CD4-positive, alpha-beta T cell treated with Interleukin-4 for 1 hour (primary cell): ENCODE results near the gene RIMBP3B.
"Not testable (repeated sequence)": the region's sequence is repeated elsewhere in the genome, so short reads cannot be mapped to it uniquely, and the experiment has no call there.

Experiments used
- DNase-seq, 2 donors: peaks; one replicate each; pipeline ENCODE4 v3.0.0-alpha.2; 2020 to 2022

The RIMBP3B gene, protein sequence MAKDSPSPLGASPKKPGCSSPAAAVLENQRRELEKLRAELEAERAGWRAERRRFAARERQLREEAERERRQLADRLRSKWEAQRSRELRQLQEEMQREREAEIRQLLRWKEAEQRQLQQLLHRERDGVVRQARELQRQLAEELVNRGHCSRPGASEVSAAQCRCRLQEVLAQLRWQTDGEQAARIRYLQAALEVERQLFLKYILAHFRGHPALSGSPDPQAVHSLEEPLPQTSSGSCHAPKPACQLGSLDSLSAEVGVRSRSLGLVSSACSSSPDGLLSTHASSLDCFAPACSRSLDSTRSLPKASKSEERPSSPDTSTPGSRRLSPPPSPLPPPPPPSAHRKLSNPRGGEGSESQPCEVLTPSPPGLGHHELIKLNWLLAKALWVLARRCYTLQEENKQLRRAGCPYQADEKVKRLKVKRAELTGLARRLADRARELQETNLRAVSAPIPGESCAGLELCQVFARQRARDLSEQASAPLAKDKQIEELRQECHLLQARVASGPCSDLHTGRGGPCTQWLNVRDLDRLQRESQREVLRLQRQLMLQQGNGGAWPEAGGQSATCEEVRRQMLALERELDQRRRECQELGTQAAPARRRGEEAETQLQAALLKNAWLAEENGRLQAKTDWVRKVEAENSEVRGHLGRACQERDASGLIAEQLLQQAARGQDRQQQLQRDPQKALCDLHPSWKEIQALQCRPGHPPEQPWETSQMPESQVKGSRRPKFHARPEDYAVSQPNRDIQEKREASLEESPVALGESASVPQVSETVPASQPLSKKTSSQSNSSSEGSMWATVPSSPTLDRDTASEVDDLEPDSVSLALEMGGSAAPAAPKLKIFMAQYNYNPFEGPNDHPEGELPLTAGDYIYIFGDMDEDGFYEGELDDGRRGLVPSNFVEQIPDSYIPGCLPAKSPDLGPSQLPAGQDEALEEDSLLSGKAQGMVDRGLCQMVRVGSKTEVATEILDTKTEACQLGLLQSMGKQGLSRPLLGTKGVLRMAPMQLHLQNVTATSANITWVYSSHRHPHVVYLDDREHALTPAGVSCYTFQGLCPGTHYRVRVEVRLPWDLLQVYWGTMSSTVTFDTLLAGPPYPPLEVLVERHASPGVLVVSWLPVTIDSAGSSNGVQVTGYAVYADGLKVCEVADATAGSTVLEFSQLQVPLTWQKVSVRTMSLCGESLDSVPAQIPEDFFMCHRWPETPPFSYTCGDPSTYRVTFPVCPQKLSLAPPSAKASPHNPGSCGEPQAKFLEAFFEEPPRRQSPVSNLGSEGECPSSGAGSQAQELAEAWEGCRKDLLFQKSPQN (N-terminal part only)

DNA sequence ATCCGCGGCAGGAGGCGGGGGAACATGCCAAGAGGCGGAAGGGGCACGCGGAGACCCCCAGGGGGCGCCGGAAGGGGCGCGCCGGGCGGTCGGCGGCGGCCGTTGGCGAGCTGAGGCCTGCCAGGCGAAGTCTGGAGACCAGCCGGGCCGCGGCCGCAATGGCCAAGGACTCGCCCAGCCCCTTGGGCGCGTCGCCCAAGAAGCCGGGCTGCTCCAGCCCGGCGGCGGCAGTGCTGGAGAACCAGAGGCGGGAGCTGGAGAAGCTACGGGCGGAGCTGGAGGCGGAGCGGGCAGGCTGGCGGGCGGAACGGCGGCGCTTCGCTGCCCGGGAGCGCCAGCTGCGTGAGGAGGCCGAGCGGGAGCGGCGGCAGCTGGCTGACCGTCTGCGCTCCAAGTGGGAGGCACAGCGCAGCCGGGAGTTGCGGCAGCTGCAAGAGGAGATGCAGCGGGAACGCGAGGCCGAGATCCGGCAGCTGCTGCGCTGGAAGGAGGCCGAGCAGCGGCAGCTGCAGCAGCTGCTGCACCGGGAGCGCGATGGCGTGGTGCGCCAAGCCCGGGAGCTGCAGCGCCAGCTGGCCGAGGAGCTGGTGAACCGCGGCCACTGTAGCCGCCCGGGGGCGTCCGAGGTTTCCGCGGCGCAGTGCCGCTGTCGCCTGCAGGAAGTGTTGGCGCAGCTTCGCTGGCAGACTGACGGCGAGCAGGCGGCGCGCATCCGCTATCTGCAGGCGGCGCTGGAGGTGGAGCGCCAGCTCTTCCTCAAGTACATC is at the start of gene RIMBP3B:
TSS of gene RIMBP3B (plus strand) at position 51 of the 767 bp plus-strand sequence. CDS start at position 159, 108 bp downstream.
- not testable (repeated sequence) for DNase-seq

DNA sequence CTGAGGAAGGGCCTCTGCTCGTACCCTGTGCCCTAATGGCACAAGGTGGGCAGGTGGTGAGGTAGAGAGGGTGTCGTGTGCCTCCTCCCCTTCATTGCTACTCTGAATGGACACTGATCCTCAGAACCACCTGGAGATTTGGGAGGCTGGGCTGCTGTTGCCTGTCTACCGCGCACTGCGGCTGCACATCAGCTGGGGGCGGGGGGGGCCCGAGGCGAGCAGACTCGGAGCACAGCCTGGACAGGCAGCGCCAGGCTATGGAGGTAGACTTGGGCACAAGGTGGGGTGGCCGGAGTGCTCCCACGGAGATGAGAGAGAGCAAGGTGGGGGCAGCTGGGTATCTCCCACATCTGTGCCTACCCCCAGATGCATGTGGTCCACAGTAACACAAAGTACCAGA is 26.0 kb upstream of the RIMBP3B start:
- not testable (repeated sequence) for DNase-seq

DNA sequence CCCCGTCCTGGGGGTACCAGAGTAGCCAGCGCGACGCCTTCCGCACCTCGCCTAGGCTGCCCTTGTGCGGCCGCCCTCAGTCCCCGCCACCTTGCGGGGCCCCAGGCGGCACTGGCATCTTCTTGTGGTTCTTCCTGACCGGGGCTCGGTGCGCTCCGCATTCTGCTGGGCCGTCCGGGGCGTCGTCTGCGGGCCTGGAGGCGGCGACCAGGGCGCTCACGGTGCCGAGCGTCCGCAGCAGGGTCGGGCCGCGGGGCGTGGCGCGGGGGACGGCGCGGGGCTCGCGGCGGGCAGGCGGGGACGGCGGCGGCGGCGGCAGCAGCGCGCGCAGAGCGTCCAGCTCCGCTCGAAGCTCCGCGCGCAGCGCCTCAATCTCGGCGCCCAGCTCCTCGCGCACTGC is 23.0 kb upstream of the RIMBP3B start:
- DNase-seq = not testable (repeated sequence)

DNA sequence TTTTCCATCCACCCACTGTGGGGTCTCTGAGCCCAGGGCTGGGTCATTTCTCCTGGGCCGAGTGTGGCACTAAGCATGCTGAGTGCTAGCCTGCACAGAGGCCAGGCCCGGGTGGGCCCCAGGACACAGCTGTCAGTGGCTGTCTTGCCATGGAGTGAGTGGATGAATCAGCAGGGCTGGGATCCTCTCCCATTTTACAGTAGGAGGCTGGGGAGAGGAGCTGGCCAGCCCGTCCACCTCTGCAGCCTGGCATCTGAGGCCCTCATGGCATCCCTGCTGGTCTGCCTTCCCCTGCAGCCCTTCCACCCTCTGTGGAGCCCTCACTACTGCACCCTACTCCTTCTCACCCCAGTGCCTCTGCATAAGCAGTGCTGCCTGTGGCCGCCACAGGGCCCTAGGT is 21.1 kb upstream of the RIMBP3B start:
- not testable (repeated sequence) for DNase-seq

DNA sequence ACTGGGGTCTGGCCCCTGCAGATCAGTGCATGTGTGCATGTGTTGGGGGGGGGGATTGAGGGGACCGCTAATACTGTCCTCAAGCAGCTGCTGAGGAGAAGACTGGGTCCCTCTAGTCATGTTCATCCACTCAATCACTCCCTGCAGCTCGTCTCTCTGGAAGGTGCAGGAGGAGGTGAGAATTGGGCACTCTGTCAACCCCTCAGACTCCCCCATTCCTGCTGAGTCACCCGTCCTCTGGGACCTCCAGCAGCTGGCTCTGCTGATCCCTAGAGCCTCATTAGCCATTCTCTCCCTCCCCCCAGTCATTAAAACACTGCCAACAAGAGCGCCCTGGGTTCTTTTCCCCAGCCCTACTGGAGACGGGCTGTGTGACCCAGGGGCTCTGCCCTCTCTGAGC is 20.5 kb upstream of the RIMBP3B start:
- DNase-seq = not testable (repeated sequence)

DNA sequence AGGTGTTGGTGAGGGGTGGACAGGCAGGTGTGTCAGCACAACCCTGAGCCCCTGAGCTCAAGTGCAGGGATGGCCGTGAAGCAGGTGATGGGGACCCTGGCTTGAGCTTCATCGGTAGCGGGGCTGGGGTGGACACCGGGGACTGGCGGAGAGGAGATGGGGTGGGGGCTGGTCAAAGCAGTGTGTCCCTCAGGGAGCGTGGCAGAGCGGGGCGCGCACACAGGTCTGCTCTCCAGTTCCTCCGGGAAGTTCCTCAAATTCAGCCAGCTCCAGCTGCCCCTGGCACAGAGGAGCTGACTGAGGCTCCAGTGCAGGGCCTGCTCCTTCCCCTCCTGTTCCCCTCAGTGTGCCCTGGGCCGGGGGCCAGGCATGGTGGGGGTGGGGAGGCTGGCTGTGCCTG is 19.7 kb upstream of the RIMBP3B start:
- DNase-seq = not testable (repeated sequence)

DNA sequence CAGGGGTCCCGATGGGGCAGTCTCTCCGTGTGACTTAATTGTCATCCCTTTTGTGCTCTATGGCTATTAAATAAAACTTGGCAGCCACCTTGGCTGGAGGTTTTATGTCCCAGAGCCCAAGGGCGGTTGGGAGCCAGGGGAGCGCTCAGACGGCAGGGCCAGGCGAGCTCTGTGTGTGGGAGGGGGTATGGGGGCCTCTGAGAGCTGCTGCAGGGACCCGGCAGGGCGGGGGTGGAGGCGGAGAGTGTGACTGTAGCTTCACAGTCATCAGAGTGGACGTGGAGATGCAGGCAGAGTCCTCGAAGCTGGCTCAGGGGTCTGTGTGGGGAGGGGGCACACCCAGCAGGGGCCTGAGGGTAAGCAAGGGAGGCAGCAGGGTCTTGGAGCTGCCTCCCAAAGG is 19.2 kb upstream of the RIMBP3B start:
- not testable (repeated sequence) for DNase-seq

DNA sequence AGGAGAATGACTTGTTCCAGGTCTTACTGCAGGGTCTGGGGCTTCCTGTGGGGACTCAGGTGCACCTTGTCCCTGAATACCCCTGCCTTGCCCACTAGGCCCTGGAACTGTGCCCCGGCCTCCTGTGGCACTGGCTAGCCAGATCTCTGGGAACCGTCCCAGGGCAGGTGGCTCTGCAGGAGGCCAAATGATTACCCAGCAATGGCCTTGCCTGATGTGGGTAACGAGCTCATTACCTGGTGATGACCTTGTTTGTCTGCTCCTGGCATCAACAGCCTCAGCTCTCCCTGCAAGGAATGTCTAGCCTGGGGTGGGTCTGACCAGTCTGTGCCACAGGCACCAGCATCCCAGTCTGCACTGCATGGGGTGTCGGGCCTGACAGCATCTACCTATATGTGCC is 18.2 kb upstream of the RIMBP3B start:
- not testable (repeated sequence) for DNase-seq

DNA sequence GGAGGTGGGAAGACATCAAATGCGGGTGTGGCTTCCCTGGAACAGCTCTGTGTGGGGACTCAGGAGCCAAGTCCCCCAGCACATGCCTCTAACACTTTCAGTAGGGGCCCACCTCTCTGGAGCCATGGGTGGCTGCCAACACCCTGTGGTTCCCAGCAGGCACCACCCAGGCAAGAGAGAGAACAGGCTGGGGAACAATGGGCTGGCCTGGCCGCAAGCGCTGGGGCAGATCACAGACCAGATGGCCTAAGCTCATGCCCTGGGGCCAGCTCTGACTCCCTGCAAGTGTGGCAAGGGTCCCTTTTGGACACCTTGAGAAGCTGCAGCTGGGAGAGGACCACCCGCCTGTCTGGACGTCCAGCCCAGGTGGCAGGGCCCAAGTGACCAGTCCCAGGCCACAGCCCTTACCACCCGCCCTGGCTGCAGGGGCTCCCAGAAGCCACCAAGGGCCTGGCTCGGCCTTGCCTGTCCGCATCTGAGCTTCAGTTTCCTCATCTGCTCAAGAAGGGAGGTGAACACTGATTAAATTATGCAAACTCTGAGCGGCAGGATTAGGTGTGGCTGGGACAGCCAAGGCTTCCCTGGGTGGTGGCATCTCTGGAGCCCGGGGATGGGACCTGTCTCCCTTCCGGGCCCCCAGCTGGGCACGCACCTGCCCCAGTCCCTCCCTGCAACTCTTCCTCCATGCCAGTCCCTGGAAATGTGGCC is 14.8 kb upstream of the RIMBP3B start:
- not testable (repeated sequence) for DNase-seq

DNA sequence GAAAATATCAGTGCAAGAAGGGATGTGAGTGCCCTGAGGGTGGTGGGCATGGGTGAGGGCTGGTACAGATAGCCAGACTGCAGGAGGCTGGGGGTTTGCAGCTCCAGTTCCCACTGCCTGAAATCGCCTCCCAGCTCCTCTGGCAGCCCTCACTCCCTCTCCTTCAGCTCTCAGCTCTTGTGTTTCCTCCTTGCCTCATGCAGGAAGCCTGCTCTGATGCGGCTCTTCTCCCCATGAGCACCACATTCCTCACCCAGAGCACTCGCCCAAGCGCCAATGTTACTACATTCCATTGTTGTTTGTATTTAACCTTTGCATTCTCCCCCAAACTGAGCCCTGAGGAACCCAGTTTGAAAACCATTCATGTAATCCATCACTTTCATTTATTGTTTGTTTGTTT is 7.7 kb upstream of the RIMBP3B start:
- not testable (repeated sequence) for DNase-seq

DNA sequence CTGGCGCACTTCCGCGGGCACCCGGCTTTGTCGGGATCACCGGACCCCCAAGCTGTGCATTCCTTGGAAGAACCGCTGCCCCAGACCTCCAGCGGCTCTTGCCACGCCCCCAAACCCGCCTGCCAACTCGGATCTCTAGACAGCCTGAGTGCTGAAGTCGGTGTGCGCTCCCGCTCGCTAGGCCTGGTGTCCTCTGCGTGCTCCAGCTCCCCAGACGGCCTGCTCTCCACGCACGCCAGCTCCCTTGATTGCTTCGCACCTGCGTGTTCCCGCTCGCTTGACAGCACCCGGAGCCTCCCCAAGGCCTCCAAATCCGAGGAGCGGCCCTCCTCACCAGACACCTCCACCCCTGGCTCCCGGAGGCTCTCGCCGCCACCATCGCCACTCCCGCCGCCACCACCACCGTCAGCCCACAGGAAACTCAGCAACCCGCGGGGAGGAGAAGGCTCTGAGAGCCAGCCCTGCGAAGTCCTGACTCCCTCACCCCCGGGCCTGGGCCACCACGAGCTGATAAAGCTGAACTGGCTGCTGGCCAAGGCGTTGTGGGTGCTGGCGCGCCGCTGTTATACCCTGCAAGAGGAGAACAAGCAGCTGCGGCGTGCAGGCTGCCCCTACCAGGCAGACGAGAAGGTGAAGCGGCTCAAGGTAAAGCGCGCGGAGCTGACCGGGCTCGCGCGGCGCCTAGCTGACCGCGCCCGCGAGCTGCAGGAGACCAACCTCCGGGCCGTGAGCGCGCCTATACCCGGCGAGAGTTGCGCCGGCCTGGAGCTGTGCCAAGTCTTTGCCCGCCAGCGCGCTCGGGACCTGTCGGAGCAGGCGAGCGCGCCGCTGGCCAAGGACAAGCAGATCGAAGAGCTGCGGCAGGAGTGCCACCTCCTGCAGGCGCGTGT is 1.2 kb downstream of the RIMBP3B start:
- not testable (repeated sequence) for DNase-seq

DNA sequence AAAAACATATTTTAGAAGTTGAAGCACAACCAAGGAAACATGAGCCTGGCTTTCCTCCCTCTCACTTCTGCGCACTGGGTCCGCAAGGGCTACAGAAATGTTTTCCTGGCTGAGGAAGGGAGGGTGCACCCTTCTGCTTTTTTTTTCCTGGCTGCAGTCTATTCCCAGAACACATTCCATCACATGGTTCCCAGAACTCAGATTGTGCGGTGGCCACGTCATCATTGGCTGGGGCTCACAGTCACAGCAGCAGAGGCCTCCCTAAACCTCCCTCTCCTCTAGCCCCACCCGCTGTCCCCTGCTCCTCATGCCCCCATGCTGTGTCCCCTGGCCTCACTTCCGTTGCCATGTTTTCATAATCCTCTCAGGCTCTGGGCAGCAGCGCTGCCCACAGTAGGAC is 5.9 kb downstream of the RIMBP3B start:
- not testable (repeated sequence) for DNase-seq

DNA sequence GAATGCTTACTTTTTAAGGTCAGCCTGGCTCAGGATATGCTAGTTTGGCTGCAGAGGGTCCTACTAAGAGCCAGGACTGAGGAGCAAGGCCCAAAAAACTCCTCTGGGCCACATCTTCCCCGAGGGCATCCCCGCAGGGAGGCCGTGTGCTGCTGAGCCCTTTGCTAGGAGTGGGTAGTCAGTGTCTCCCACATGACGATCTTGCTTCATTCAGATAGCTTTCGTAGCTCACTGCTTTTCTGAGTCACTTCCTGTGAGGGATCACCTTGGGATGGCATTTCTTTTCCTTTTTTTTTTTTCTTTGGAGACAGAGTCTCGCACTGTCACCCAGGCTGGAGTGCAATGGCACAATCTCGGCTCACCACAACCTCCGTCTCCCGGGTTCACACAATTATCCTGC is 6.5 kb downstream of the RIMBP3B start:
- not testable (repeated sequence) for DNase-seq

DNA sequence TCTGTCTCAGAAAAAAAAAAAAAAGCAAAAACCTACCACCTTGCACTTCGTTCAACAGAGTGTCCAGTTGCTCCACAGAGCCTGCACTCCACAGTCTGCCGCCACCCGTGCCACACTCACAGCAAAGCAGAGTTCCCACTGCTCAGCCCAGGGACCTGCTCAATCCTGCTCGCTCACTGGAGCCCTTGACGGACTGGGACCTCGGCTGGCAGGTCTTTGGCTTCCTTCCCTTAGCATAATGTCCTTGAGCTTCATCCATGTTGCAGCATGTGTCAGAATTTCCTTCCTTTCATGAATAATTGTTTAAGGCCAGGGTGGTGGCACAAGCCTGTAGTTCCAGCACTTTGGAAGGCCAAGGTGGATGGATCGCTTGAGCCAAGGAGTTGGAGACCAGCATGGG is 11.1 kb downstream of the RIMBP3B start:
- DNase-seq = not testable (repeated sequence)

DNA sequence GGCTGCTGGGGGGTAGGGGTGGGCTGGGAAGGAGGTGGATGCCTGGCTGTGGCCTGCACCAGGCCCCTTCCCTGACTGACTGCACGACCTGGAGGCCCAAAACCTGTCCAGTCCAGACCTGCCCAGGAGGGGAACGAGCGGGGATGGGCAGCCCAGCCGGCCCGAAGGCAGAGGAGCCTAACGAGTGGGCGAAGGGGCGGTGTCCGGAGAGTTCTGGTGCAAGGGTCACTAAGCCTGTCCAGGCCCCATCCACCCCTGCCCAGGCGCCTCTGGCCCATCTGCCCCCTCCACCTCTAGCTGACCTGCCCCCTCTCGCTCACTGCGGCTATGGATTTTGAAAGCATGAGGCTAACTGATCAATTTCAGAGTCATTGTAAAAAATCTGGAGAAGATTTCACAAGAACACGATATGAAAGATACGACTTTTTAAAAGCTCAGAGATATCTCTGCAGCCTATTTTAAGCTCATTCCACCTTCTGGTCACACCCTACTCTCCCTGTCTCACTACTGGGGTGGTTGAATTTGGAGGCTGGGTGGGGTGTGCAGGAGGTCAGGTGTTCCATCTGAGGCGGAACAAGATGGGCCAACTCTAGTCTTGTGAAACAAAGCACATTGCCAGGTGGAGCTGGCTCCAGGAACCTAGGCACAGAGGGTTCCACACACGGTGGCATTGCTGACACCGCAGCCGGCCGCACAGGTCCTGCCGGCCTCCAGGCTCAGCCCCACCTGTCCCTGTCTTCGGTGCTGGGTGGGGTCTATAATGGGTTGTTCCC is 17.8 kb downstream of the RIMBP3B start:
- not testable (repeated sequence) for DNase-seq

DNA sequence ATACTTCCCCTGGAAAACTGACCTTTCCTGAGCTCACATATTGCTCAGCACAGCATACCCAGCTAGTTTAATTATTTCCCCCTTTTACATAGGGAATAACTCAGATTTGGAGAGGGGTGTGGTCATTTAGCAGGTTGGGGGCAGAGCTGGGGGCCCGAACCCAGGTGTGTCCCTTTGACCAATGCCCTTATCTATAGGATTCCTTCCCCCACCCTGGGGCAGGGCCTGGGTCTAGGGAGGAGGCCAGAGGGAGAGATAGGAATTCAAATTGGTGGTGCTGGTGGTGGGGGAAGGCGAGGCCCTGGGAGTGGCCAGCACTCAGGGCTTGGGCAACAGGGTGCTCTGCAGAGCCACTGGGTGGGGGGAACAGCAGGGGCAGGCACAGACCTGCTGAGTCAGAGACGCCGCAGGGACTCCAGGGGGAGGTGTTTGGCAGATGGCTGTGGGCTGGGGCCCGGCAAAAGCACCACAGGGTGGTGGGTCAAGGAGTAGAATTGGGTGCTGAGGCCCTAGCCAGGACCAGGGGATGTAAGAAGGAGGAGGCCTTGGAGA is 19.3 kb downstream of the RIMBP3B start:
- not testable (repeated sequence) for DNase-seq

DNA sequence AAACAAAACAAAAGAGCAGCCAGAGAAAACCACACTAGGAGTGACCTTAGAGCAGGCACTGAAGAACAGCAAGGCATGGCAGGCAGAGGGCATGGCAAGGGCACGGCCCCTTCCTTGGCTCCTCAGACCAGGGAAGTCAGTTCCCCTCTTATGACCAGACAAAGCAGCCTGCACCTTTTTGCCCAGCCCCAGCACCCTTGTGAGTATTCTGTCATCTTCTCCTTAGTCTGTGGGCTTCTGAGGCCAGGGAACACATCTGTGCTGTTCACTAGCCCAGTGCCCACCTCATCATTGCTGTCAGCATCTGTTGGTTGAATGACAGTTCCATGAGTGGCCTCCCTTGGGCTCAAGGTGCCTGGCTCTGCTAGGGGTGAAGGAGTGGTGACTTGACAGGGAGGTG is 23.6 kb downstream of the RIMBP3B start:
- not testable (repeated sequence) for DNase-seq

DNA sequence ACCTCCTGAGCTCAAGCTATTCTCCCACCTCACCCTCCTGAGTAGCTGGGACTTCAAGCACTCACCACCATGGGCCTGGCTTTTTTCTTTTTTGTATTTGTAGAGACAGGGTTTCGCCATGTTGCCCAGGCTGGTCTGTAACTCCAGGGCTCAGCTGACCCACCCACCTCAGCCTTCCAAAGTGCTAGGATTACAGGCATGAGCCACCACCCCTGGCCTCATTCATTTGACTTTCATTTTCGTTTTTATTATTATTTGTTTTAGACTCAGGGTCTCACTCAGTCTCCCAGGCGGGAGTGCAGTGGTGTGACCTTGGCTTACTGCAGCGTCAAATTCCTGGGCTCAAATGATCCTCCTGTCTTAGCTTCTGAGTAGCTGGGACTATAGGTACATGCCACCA is 24.2 kb downstream of the RIMBP3B start:
- DNase-seq = not testable (repeated sequence)

DNA sequence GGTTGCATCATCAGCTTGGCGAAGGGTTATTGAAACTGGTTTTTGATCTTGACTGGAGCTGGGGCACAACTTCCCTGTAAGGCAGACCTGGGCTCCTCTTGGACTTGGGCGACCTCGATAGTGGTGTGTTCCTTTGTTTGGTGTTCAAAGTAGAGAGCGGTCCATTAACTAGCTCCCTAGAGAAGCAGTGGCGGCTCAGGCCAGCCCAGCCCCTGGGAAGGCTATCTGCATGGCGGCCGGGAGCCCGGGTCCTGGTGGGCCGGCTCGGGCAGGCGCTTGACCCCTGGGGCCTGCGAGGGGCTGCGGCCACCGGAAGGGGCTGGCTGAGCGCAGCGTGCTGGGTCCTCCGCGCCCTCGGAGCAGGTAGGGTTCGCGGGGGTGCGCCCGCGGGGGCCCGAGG is 32.8 kb downstream of the RIMBP3B start:
- DNase-seq = peak in 1 of 2 donors; percentile 0
